Measurements from ENCODE around the gene ELMO3. TPM values are rescaled to one million over a fixed set of nuclear protein-coding genes. Genes with fewer than 3 reads are reported as not detected.

Gene ELMO3
- total RNA-seq, 2 experiments from 2014 or later, result 1.9 to 2.3 TPM

- Histone ChIP-seq H3K27ac (ENCODE audit: low read depth in 1 of 2, low read length in 2 of 2) (no peak overlapping the region), H3K36me3 (ENCODE audit: insufficient read depth, low read length) (peaks cover 48% of the 10 kb centered on the region), H3K9me3 (ENCODE audit: control insufficient read depth in 1 of 2, insufficient read depth in 1 of 2, low read length in 2 of 2) (no peaks in the 10 kb centered on the region), H3K27me3 (ENCODE audit: control insufficient read depth in 1 of 2, insufficient read depth in 2 of 2, low read length in 2 of 2) (no peaks in the 10 kb centered on the region), H3K4me1 (ENCODE audit: insufficient read depth, low read length) (no peaks in the 10 kb centered on the region), H3K4me3 (ENCODE audit: low read length) (no peak overlapping the region)
- DNase-seq, result no peak
- H3K4me1 Mint-ChIP-seq (ENCODE audit: low read depth), result peaks cover 6% of the 10 kb centered on the region
- no peaks in the 10 kb centered on the region for H3K27me3 Mint-ChIP-seq
- ATAC-seq (ENCODE audit: poor library complexity), result no peak
- H3K9me3 Mint-ChIP-seq, result no peaks in the 10 kb centered on the region
- no peak overlapping the region for H3K4me3 Mint-ChIP-seq
- intact Hi-C loops (cut with DNase I, micrococcal nuclease), result no loop called here
- ChIA-PET POLR2A (interaction anchor here (1.4 kb wide), 1 partner anchor 44 kb away, joined by 3 read pairs; the partner anchor contains the start of gene FHOD1), CTCF (no interaction called here)
- peaks cover 42% of the 10 kb centered on the region for H3K36me3 Mint-ChIP-seq (ENCODE audit: low read depth)
- H3K27ac Mint-ChIP-seq, result no peak overlapping the region
- no peak for TF ChIP-seq CTCF (IDR thresholded peaks at IDR 0.05)
These were observed 4.1 kb downstream of the ELMO3 start for GRCh38 chr16:67202956-67203493.

GRCh38 chr16:67204076-67204475, 5.1 kb downstream of the ELMO3 start:
- Histone ChIP-seq H3K27ac (ENCODE audit: low read depth in 1 of 2, low read length in 2 of 2) (no peak overlapping the region), H3K4me3 (ENCODE audit: low read length) (no peak overlapping the region), H3K4me1 (ENCODE audit: insufficient read depth, low read length) (no peaks in the 10 kb centered on the region), H3K36me3 (ENCODE audit: insufficient read depth, low read length) (peaks cover 43% of the 10 kb centered on the region), H3K27me3 (ENCODE audit: control insufficient read depth in 1 of 2, insufficient read depth in 2 of 2, low read length in 2 of 2) (no peaks in the 10 kb centered on the region), H3K9me3 (ENCODE audit: control insufficient read depth in 1 of 2, insufficient read depth in 1 of 2, low read length in 2 of 2) (no peaks in the 10 kb centered on the region)
- no peaks in the 10 kb centered on the region for H3K9me3 Mint-ChIP-seq
- TF ChIP-seq CTCF (IDR thresholded peaks at IDR 0.05), result no peak
- H3K27ac Mint-ChIP-seq, result no peak overlapping the region
- intact Hi-C loops (cut with DNase I, micrococcal nuclease), result no loop called here
- ATAC-seq (ENCODE audit: poor library complexity), result no peak
- peaks cover 36% of the 10 kb centered on the region for H3K36me3 Mint-ChIP-seq (ENCODE audit: low read depth)
- no peaks in the 10 kb centered on the region for H3K4me1 Mint-ChIP-seq (ENCODE audit: low read depth)
- H3K27me3 Mint-ChIP-seq, result no peaks in the 10 kb centered on the region
- no peak overlapping the region for H3K4me3 Mint-ChIP-seq
- CTCF ChIA-PET, result no interaction called here
- POLR2A ChIA-PET, result no interaction called here
- DNase-seq, result no peak

GRCh38 chr16:67206129-67206837, 7.4 kb downstream of the ELMO3 start:
- ATAC-seq (ENCODE audit: poor library complexity), result no peak
- Histone ChIP-seq H3K36me3 (ENCODE audit: insufficient read depth, low read length) (peaks cover 37% of the 10 kb centered on the region), H3K27ac (ENCODE audit: low read depth in 1 of 2, low read length in 2 of 2) (no peak overlapping the region), H3K4me3 (ENCODE audit: low read length) (no peak overlapping the region), H3K4me1 (ENCODE audit: insufficient read depth, low read length) (no peaks in the 10 kb centered on the region), H3K27me3 (ENCODE audit: control insufficient read depth in 1 of 2, insufficient read depth in 2 of 2, low read length in 2 of 2) (no peaks in the 10 kb centered on the region), H3K9me3 (ENCODE audit: control insufficient read depth in 1 of 2, insufficient read depth in 1 of 2, low read length in 2 of 2) (no peaks in the 10 kb centered on the region)
- no peak overlapping the region for H3K27ac Mint-ChIP-seq
- no peak for TF ChIP-seq CTCF (IDR thresholded peaks at IDR 0.05)
- no peaks in the 10 kb centered on the region for H3K4me1 Mint-ChIP-seq (ENCODE audit: low read depth)
- H3K9me3 Mint-ChIP-seq, result no peaks in the 10 kb centered on the region
- no peak for DNase-seq
- no peaks in the 10 kb centered on the region for H3K27me3 Mint-ChIP-seq
- POLR2A ChIA-PET, result no interaction called here
- H3K36me3 Mint-ChIP-seq (ENCODE audit: low read depth), result peaks cover 20% of the 10 kb centered on the region
- CTCF ChIA-PET, result interaction anchor here (1.3 kb wide), 1 partner anchor 252 kb away, joined by 3 read pairs; no protein-coding TSS in a partner anchor
- H3K4me3 Mint-ChIP-seq, result no peak overlapping the region
- intact Hi-C loops (cut with DNase I, micrococcal nuclease), result no loop called here
